ENCODE results near the gene ACY1.
"Not testable (repeated sequence)": the region's sequence is repeated elsewhere in the genome, so short reads cannot be mapped to it uniquely, and the experiment has no call there.

The ACY1 gene

DNA sequence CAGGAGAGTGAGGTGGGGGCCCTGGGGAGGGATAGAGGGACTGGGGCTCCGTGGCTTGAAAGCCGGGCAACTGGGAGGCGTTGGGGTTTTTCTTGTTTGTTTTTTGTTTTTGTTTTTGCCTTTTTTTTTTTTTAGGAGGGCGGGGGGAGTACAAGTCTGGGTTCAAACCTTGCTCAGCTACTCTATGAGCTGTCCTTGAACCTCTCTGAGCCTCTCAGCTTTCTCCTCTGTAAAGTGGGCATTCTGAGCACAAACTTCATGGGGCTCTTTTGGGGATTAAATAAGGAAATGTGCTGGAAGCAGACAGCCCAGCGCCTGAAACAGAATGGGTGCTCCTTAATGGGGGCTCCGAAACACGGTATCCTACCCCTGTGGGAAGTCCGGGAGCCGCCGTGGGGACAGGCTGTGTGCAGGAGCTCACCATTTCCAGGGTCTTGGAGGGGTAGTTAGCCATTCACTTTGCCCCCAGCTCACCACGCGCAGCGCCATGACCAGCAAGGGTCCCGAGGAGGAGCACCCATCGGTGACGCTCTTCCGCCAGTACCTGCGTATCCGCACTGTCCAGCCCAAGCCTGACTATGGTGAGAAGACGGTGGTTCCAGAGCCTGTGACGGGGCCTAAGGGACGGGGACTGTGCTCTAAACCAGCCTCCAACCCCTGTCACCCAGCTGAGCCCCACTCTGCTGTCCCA lies 388 bp downstream of the ACY1 start:
- DNase-seq (ENCODE audit: low spot score): no peak

DNA sequence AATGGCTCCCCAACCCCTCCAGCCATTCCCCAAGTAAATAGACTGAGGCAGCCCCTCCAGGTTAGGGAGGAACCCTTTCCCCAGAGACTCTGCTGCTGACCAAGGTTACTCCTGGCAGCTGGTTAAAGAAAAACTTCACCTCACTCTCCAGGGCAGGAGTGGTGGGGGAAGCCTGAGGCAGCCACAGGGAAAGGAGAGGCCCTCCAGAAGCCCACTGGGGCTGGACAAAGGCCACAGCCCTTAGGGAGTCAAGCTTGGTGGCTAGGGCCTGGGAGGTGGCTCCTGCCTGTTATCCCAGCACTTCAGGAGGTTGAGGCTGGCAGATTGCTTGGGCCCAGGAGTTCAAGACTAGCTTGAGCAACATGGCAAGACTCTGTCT lies 923 bp downstream of the ACY1 start:
- DNase-seq (ENCODE audit: low spot score): no peak

DNA sequence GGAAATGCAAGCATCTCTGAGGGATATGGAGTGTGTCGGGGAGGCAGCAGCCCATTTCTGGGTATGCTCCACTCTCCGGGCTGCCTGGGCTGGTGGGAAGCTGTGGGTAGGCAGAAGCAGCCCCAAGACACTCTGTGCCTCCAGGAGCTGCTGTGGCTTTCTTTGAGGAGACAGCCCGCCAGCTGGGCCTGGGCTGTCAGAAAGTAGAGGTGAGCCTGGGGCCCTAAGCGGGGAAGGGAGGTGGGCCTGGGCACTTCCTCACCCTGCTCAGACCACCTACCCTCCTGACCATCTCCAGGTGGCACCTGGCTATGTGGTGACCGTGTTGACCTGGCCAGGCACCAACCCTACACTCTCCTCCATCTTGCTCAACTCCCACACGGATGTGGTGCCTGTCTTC lies 1.7 kb downstream of the ACY1 start:
- no peak for DNase-seq (ENCODE audit: low spot score)

DNA sequence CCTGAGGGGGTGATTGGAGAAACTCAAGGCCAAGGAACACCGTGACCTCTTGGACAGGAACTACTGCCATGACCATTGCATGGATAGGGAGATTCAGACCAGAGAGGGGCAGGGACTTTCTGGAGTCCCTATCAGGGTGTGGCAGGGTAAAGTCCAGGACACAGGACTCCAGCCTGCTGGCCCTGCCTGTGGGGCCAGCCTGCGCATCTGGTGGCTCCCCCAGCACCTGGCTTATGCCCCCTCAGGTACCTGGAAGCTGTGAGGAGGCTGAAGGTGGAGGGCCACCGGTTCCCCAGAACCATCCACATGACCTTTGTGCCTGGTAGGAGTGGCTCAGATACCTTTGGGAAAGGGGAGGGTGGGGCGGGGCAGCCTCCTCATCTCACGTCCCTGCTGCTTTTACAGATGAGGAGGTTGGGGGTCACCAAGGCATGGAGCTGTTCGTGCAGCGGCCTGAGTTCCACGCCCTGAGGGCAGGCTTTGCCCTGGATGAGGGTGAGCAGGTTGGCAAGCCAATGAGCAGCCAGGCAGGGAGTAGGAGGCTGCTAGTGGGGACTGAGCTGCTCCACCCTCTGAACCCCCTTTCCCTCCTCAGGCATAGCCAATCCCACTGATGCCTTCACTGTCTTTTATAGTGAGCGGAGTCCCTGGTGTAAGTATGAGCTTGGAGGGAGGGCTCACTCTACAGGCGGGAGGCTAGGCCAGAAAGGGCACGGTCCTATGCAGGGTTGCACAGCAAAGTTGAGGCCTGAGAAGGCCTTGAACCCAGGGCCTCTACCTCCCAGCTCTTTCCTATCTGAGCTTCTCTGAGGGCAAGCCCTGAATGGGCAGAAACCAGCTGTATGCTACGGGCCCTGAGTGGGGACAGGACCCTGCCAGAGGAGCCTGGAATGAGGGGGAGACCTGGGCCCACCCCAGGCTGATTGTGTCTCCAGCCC lies 2.9 kb downstream of the ACY1 start:
- no peak for DNase-seq (ENCODE audit: low spot score)

DNA sequence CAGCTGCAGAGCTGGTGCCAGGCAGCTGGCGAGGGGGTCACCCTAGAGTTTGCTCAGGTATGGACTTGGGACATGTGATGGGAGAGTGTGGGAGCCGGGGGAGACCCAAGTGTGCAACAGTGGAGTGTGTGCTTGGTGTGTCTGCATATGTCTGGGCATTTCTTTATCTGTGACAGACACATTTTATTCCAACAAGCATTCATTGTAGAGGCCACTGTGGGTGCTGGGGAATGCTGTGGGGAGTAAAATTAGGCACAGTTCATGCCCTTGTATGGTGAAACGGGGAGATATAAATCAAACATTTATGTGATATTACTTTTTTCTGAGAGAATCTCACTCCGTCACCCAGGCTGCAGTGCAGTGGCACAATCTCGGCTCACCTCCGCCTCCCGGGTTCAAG lies 4.2 kb downstream of the ACY1 start:
- DNase-seq (ENCODE audit: low spot score): no peak

DNA sequence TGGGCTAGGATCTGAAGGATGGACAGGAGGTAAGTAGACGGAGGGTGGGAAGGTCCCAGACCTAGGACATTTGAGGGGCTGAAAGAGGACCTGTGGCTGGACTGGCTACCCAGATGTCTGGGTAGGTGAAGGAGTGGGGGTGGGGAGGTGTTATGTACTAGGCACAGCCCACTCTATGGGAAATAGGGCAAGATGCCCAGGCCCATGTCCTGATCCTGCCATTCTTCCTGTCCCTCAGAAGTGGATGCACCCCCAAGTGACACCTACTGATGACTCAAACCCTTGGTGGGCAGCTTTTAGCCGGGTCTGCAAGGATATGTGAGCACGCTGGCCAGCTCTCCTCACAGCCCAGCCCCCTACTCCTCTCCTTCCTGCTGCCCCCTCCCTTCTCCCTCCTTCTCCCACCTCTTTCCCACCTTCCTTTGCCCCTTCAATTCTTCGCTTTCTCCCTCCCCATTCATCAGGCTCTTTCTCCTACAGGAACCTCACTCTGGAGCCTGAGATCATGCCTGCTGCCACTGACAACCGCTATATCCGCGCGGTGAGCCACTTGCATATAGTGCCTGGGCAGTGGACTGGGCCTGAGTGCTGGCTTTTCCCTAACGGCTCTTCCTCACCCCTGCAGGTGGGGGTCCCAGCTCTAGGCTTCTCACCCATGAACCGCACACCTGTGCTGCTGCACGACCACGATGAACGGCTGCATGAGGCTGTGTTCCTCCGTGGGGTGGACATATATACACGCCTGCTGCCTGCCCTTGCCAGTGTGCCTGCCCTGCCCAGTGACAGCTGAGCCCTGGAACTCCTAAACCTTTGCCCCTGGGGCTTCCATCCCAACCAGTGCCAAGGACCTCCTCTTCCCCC lies 5.2 kb downstream of the ACY1 start:
- DNase-seq (ENCODE audit: low spot score): no peak

DNA sequence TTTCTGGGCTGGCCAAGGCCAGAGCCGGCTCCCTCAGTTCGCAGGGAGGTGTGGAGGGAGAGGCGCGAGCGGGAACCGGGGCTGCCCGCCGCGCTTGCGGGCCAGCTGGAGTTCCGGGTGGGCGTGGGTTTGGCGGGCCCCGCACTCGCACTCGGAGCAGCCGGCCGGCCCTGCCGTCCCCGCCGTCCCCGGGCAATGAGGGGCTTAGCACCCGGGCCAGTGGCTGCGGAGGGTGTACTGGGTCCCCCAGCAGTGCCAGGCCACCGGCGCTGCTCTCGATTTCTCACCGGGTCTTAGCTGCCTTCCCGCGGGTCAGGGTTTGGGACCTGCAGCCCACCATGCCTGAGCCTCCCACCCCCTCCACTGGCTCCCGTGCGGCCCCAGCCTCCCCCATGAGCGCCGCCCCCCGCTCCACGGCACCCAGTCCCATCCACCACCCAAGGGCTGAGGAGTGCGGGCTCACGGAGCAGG lies 7.2 kb downstream of the ACY1 start:
- DNase-seq (ENCODE audit: low spot score): not testable (repeated sequence)

DNA sequence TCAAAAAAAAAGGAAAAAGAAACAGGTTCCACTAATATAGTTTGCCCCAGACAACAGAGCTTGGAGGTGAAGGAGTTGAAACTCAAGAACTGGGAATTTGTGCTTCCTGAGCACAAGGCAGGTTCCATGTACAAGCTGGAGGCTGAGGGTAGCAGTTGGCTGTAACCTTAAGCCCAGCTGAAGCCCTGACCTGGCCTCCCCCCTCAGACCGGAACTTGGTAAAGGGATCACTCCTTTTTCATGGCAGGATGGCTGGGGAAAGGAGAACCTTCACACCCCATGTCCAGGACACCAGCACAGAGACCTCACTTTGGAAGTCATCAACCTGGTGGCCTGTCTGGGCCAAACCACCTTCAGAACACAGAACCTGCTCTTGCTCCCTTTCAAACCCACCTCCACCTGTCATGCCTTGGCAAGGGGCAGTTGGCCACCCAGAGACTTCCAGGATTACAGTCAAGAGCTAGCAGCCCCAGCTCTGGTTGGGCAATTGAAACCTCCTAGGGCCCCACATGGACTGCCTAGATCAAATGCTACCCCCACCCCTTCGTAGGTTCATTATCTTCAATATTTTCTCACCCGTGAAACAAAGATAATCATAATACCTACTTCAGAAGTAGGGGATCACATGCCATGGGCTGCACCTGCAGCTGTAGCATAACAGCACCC lies 8.8 kb downstream of the ACY1 start:
- DNase-seq (ENCODE audit: low spot score): no peak

DNA sequence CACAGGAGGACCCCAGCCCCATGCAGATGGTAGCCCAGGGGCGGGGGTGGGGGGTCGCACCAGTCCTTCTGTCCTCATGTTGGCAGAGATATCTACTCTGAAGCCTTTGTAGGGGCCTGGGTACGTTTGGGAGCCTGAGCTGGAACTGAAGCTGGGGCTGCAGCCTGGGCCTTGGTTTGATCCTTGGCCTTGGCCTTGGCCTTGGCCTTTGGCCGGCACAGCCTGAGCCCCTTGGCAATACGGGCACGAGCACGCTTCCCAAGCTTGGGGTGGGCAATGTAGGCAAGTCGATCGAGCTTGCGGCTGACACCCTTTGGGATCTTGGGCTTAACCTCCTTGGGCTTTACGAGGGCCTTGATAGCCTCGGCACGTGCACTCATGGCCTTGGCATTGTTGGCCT lies 10.3 kb downstream of the ACY1 start:
- not testable (repeated sequence) for DNase-seq (ENCODE audit: low spot score)

DNA sequence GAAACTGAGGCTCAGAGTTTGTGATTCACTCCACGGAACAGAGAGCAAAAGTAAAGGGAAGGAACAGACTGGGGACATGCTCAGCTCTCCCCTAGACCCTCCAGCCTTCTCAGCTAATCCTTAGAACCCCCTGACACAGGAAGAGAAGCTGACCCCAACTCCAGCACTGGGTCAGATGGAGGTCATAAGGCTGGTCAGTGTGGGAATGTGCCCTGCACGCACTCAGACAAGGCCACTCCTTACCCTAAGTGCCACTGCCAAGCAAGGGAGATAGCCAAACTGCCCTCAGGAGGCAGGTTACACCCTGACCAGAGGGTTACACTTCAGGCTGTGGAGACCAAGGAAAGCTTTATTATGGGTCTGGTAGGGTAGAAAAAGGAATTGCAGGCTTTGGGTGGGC lies 11.2 kb downstream of the ACY1 start:
- no peak for DNase-seq (ENCODE audit: low spot score)

DNA sequence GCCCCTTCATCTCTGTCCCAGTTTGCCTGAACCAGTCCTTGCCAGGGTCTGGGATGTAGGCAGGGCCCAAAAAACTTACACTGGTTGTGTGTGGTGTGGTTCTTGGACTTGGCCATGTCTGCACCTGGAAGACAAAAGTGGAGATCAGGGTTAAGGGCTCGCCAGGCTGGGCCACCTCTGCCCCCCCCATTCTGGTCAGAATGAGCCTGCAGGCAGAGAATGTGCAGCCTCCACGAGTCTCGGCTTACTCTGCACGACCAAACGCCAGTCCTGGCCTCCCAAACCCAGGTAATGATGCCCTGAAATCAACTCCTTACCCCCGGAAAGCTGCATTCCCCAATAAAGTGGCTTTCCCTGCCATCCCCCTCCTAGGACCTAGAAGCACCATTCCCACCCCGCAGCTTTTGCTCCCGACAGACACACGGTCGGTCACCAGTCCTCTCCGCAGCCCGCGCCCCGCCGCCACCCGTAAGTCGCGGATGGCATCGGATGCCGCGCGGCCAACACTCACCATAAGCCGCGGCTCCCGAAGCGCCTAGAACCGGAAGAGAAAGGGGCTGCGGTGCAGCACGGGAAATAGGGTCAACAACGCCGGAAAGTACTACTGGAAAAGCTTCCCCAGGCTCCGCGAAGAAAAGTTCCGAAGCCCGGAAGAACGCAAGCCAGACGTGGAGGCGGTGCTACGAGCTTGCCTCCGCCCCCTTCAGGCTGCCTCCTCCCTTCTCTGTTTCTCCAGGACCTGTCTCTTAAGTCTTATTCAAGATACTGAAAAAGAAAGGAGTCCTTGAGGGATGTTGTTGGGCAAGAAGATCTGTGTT lies 12.2 kb downstream of the ACY1 start, which contains the start of gene RPL29:
Gene RPL29 (minus strand): TSS at position 550 of the 818 bp plus-strand sequence. CDS start 434 bp downstream, at position 116.
- DNase-seq (ENCODE audit: low spot score): peak; percentile 97

DNA sequence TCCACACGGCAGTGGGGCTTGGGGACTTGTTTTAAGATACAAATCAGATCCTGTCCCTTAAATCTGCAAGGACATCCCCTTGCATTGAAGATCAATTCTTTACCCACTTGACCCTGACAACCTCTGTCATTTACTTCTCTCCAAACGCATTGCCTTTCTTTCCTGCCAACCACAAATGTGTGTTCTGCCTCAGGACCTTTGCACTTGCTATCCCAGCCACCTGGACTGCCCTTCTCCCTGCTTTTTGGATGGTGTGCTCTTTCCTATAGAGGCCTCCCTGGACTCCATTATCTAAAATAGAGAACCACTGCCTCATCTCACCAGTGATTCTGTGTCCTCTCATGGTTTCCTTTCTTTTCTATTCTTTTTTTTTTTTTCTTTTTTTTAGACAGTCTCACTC lies 13.8 kb downstream of the ACY1 start:
- no peak for DNase-seq (ENCODE audit: low spot score)

DNA sequence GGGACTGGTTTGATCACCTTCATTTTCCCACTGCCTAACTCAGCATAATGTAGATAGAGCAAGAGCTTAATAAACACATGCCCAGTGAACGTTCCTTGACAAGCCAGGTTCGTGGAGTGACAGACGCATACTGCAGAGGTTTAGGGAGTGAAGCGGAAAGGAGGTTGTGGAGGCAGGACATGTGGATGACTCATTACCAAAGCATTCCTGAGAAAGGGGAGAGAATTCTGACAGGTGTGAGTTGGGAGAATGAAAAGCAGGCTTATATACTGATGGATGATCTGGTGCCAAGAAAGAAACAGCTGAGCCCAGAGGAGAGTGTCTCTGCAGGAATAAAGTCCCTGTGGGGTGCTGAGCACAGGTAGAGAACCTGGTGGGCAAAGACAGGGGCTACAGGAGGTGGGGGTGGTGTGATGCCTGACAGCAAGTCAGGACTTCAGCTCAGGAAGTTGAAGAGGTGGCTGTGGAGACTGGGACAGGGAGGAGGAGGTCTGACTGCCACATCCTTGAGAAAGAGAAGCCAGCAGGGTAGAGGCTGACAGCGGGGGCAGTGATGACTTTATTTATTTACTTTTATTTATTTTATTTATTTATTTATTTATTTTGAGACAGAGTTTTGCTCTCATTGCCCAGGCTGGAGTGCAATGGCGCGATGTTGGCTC lies 14.7 kb downstream of the ACY1 start:
- DNase-seq (ENCODE audit: low spot score): no peak

DNA sequence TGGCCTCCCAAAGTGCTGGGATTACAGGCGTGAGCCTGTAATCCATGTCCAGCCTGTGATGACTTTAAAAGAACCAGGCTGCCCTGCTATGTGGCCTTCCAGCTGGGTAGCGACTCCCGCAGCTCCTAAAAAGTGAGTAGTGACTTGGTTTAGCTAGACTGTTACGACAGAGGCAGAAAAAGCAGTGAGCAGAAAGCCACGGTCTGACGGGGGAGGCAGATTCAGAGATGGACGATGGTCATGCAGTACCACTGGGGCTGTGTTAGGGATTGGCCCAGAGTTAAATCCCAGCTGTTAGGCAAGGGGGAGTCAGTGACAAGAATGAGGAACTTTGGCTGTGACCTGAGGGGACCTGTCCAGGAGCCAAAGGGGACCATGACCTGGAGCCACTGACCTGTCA lies 15.4 kb downstream of the ACY1 start:
- no peak for DNase-seq (ENCODE audit: low spot score)

DNA sequence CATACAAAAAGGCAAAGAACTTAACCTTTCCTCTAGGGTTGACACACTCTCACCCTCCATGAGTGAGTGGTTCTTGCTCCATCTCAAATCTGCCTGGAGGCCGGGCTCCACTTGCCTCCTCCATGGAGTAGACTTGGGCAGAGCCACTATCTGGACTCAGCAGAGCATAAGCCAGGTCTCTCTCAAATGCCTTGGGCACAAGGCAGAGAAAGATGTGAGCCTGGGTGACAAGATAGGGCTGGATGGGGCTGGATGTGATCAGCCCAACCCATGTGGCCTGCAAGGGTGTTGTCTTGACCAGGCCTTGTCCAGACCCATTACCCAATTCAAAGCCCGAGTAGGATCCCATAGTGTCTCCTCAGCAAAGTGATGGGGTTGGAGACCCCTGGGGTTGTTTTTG lies 16.5 kb downstream of the ACY1 start:
- DNase-seq (ENCODE audit: low spot score): no peak

DNA sequence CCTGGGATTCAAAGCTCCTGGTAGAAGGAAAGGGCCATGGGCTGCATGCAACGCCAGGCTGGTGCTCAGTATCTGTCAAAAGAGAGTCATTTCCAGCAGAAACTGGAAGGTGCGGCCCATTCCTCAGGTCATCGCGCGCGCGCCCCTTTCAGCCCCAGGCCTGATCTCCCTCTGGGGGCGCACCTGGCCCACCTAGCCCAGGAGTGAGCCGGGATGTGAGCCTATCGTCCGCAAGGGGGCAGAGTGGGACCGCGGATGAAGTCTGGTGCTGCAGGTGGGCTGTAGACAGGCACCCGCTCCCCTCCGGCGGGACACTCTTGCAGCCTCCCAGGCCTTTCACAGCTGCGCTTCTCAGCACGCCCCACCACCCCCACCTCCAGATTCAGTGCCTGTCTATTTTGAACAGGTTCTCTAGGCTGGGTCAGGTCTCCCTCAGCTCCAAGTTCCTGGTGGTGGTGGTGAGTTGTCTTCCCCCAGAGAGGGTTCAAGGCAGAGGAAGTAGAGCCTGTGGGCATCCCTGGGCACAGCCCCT lies 18.2 kb downstream of the ACY1 start:
- peak; percentile 84 for DNase-seq (ENCODE audit: low spot score)

DNA sequence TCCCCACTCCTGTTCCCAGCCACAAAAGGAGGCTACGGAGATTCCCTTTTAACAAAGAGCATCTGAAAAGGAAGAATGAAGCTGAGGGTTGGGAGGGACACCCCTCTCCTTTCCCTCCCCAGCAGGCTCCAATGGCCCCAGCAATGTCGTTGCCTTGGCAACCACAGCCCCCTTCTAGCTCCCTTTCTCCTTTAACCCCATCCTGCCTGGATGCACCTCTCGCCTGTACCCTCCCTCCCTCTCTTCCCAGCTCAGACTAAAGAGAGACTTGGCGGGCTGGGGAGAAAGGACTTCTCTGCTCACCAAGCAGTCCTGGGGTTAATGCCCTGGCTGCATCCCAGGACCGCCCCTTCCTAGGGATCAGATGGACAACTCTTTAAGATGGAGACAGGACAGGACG lies 19.4 kb downstream of the ACY1 start:
- DNase-seq (ENCODE audit: low spot score): no peak

DNA sequence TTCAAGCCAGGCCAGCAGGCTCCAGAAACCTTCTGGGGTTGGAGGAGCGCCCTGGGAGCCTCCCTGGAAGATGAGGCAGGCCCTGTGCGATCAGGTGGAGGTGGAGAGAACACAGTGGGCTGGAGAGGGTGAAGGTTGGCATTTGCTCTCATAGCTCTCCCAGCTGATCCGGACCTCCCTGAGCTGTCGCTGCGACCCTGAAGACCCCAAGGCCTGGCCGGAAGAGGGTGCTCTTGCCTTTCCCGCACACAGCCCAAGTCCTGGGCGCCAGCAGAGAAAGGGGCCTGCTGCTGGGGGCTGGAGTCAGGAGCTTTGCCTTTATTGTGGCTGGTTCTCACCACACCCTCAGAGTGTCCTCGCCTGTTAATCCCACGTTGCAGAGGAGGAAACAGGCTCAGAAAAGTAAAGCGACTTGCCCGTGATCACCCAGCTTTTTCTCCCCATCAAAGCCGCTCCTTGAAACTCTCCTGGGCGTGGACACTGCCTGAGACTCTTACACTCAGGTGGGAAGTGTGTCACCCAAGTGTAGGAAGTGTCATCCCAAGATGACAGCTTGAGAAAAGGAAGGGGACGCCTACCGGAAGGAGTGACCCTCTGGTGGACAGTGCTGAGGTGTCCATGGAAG lies 20.9 kb downstream of the ACY1 start:
- peak; percentile 62 for DNase-seq (ENCODE audit: low spot score)

DNA sequence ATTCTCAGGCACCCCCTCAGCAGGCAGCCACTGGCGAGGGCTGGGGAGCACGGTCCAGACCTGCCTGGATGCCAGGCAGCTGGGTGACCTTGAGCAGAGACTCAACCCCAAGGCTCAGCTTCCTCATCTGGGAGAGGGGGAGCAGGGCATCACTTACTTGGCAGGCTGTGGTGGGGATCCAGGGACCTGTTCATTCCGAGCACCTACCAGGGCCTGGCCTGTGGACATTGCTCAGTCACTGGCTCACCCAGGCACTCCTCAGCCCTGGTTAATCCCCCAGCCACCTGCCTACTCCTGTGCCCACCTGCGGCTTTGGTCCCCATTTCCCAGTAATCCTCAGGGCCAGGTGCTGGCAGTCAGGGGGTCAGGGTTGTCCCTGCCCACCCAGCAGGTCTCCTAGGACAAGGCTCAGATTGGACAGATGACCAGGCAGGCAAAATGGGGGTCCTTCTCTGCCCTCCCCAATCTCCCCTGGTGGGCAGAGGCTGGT lies 21.6 kb downstream of the ACY1 start:
- no peak for DNase-seq (ENCODE audit: low spot score)
